Stimulated activated CD8-positive, alpha-beta memory T cell treated with anti-CD3 and anti-CD28 coated beads, Interleukin-4, amount 100 ng/mL, for 24 hours (primary cell): ENCODE measurements around the gene PHACTR2.
"Not testable (repeated sequence)": the region's sequence is repeated elsewhere in the genome, so short reads cannot be mapped to it uniquely, and the experiment has no call there.

ENCODE experiments used
- DNase-seq: peaks from one replicate; pipeline ENCODE4 v3.0.0-alpha.2; 2020; ENCODE audit warnings: low read depth

Gene PHACTR2

DNA sequence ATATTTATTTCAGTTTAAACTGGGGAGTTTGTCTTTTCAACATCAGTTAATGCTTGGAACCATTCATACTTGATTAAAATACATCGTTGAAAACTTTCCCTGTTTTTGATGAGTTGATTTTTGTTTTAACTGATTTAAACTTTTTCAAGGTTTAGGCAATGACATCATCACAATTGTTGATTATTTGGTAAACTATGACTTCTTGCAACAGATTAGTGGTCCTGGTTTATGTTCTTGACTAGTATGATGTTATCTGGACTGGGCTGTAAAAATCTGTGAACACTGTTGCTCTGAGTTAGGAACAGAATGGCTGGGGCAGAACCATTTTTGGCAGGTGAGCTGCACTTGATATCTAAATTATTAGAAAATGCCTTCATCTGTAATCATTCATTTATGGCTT, 186.5 kb downstream of the PHACTR2 start, which contains the start of gene ZC2HC1B:
ZC2HC1B (plus strand) TSS at position 241 of the 400 bp plus-strand sequence; CDS start at position 307, 66 bp downstream.
- DNase-seq, result no peak

DNA sequence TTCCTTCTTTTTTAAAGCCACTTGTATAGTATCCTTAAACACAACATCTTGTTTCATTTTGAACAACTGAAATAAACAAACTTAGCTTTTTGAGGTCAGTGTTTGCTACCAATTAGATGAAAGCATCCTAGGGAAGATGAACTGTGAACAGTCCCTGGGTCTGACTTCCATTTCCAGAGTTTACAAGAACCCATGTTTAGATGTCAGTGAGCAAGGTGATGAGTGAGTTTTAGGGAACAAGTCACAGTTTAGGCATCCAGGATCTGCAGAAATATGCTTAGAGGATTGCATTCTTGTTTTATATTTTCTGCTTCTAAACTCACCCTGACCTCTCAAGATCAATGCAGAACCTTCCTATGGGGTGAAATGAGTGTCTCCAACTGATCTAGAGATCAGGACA, 189.5 kb downstream of the PHACTR2 start:
- DNase-seq, result no peak

GRCh38 chr6:143868808-143869207, 191.0 kb downstream of the PHACTR2 start:
- DNase-seq, result not testable (repeated sequence)

DNA sequence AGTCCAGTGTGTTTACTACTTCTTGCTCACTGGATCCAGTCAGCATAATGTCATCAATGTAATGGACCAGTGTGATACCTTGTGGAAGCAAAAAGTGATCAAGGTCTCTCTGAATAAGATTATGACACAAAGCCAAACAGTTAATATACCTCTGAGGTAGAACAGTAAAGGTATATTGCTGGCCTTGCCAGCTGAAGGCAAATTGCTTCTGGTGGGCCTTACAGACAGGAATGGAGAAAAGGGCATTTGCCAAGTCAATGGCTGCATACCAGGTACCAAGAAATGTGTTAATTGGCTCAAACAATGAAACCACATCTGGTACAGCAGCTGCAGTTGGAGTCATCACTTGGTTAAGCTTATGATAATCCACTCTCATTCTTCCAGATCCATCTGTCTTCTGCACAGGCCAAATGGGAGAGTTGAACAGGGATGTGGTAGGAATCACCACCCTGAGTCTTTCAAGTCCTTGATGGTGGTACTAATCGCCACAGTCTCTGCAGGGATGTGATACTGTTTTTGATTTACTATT, 193.5 kb downstream of the PHACTR2 start:
- DNase-seq, result not testable (repeated sequence)

DNA sequence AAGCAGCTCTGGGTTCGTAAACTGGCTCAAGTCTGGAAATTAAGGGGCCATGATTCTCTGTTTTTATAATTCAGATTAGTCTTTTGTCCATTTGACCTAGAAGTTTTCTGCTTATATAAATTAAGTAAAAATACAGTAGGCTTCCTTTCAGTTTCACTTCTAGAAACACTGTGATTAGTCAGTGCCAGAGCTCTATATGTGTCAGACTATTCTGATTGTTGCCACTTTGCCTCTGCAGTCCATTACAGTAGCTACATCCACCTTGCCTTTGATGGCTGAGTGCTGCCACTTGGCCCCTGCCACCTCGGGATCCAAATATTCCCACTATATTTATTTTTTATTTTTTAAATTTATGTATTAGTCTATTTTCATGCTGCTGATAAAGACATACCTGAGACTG, 194.4 kb downstream of the PHACTR2 start:
- no peak for DNase-seq

GRCh38 chr6:143873600-143873999, 195.8 kb downstream of the PHACTR2 start:
- DNase-seq, result not testable (repeated sequence)

DNA sequence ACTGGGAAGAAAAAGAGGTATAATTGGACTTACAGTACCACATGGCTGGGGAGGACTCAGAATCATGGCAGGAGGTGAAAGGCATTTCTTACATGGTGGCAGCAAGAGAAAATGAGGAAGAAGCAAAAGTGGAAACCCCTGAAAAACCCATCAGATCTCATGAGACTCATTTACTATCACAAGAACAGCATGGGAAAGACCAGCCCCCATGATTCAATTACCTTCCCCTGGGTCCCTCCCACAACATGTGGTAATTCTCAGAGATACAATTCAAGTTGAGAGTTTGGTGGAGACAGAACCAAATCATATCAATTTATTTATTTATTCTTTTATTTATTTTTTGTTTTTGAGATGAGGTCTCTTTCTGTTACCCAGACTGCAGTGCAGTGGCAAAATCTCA, 196.7 kb downstream of the PHACTR2 start:
- not testable (repeated sequence) for DNase-seq

- no peak for DNase-seq
These were observed 200.0 kb downstream of the PHACTR2 start for GRCh38 chr6:143877584-143878271.

GRCh38 chr6:143878272-143878760, 200.6 kb downstream of the PHACTR2 start:
- no peak for DNase-seq

DNA sequence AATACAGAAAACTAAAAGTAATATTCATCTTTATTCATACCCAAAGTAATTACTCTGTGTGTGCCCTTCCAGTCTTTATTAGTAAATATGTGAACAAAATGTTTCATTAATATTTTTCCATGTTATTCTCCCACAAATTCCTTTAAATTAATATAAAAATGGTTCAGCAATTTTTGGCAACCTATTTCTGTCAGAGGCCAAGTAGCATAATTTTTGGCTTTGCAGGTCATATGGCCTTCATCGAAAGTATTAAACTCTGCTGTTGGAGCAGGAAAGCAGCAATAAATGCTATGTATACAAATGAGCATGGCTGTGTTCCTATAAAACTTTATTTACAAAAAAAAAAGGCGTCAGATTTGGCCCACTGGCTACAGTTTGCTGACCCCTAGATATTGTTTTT, 202.6 kb downstream of the PHACTR2 start:
- DNase-seq, result no peak
